ENCODE data around the gene CTNNBIP1.

GRCh38 chr1:9835404-9835757 lies 74.7 kb downstream of the CTNNBIP1 start:
- TF ChIP-seq, protein P1, sequence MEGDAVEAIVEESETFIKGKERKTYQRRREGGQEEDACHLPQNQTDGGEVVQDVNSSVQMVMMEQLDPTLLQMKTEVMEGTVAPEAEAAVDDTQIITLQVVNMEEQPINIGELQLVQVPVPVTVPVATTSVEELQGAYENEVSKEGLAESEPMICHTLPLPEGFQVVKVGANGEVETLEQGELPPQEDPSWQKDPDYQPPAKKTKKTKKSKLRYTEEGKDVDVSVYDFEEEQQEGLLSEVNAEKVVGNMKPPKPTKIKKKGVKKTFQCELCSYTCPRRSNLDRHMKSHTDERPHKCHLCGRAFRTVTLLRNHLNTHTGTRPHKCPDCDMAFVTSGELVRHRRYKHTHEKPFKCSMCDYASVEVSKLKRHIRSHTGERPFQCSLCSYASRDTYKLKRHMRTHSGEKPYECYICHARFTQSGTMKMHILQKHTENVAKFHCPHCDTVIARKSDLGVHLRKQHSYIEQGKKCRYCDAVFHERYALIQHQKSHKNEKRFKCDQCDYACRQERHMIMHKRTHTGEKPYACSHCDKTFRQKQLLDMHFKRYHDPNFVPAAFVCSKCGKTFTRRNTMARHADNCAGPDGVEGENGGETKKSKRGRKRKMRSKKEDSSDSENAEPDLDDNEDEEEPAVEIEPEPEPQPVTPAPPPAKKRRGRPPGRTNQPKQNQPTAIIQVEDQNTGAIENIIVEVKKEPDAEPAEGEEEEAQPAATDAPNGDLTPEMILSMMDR (IDR thresholded peaks at IDR 0.05): no peak
- TF ChIP-seq POLR2A (IDR thresholded peaks at IDR 0.05): no peak

Data from testis (tissue), 2 donors.